ENCODE data around the gene SYF2. TPM values are rescaled to one million over a fixed set of nuclear protein-coding genes. Genes with fewer than 3 reads are reported as not detected.

The SYF2 gene
- total and polyA plus RNA-seq, 2 of the 13 experiments (the other 11 are each of a cell fraction or from before 2014, with no cell fraction given): 17.8 to 34.1 TPM

DNA sequence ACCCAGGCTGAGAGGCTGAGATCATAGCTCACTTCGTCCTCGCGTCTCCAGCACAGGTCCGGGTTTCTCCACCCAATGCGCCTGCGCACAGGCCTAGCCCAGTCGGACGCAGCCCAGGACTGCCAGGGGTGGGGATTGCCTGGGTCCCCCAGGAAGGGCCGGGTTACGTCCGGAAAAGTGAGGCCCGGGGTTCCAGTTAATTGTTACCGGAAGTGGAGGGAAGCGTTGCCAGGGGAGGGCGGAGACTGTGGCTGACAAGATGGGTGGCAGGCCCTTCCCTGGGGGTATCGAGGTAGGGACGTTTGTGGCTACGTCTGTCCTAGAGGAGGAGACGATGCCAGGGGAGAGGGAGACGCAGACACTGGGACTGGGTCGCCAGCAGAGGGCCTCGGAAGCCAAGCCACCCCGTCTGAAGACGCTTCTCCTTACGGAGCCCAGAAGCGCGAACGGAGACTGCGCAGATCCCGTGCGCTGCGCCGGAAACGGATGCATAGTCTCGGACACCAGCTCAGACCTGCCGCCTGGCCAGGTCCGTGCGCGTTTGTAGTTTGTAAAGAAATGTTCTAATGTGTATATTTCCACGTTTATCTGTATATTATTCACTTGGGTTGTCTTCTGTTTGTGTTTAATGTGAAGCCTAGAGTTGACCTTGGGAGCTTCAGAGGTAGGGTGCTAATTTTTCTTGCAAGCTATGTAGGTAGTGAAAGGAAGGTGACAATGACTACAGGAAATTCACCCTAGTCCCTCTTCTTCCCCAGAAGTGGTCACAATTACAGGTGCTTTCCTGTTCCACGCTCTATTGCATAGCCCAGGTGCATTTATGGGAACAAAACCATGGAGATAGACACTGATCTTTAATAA, 7.6 kb upstream of the SYF2 start (continued):
- TF ChIP-seq ATF7 (IDR thresholded peaks at IDR 0.05): no peak
- TF ChIP-seq ATF7 (CRISPR knock-in tag; IDR thresholded peaks at IDR 0.05): no peak; the same call in 1 of the 2 replicates
- peak; percentile 56; the same call in 1 of the 2 replicates for TF ChIP-seq KMT2B (CRISPR knock-in tag; IDR thresholded peaks at IDR 0.05)
- TF ChIP-seq, protein P1, sequence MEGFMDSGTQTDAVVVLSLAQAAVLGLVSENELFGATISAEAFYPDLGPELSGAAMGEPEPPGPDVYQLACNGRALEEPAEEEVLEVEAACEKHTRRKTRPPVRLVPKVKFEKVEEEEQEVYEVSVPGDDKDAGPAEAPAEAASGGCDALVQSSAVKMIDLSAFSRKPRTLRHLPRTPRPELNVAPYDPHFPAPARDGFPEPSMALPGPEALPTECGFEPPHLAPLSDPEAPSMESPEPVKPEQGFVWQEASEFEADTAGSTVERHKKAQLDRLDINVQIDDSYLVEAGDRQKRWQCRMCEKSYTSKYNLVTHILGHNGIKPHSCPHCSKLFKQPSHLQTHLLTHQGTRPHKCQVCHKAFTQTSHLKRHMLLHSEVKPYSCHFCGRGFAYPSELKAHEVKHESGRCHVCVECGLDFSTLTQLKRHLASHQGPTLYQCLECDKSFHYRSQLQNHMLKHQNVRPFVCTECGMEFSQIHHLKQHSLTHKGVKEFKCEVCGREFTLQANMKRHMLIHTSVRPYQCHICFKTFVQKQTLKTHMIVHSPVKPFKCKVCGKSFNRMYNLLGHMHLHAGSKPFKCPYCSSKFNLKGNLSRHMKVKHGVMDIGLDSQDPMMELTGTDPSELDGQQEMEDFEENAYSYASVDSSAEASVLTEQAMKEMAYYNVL (CRISPR knock-in tag; IDR thresholded peaks at IDR 0.05; ENCODE audit: borderline replicate concordance): peak; percentile 39; the same call in 1 of the 2 replicates
- no peak for TF ChIP-seq KLF11 (CRISPR knock-in tag; IDR thresholded peaks at IDR 0.05)
- TF ChIP-seq AHR (CRISPR knock-in tag; IDR thresholded peaks at IDR 0.05): no peak
- TF ChIP-seq, protein P2, sequence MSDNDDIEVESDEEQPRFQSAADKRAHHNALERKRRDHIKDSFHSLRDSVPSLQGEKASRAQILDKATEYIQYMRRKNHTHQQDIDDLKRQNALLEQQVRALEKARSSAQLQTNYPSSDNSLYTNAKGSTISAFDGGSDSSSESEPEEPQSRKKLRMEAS (IDR thresholded peaks at IDR 0.05): peak; percentile 48
- no peak for TF ChIP-seq EED (CRISPR knock-in tag; IDR thresholded peaks at IDR 0.05)
- no peak for TF ChIP-seq ZNF891 (CRISPR knock-in tag; IDR thresholded peaks at IDR 0.05)
- TF ChIP-seq ZNF879 (CRISPR knock-in tag; IDR thresholded peaks at IDR 0.05): no peak
- no peak for TF ChIP-seq SNAI1 (CRISPR knock-in tag; IDR thresholded peaks at IDR 0.05; ENCODE audit: borderline replicate concordance)
- TF ChIP-seq ZFY (CRISPR knock-in tag; IDR thresholded peaks at IDR 0.05): peak; percentile 80
- peak; percentile 39; the same call in 1 of the 2 replicates for TF ChIP-seq ZNF343 (CRISPR knock-in tag; IDR thresholded peaks at IDR 0.05)
- TF ChIP-seq GATAD1 (CRISPR knock-in tag; IDR thresholded peaks at IDR 0.05): peak; percentile 84
- TF ChIP-seq ZNF746 (CRISPR knock-in tag; IDR thresholded peaks at IDR 0.05): no peak
- no peak for TF ChIP-seq SMAD3 (CRISPR knock-in tag; IDR thresholded peaks at IDR 0.05)
- TF ChIP-seq NFE2 (CRISPR knock-in tag; IDR thresholded peaks at IDR 0.05): no peak
- TF ChIP-seq DPF2 (CRISPR knock-in tag; IDR thresholded peaks at IDR 0.05; ENCODE audit: borderline replicate concordance, low read depth): no peak
- peak; percentile 73 for TF ChIP-seq GABPA (IDR thresholded peaks at IDR 0.05; ENCODE audit: low read depth, low read length)
- peak; percentile 90 for TF ChIP-seq GABPA (CRISPR knock-in tag; IDR thresholded peaks at IDR 0.05; ENCODE audit: low read depth)
- no peak for TF ChIP-seq HNF4A (CRISPR knock-in tag; IDR thresholded peaks at IDR 0.05)
- TF ChIP-seq RORA (CRISPR knock-in tag; IDR thresholded peaks at IDR 0.05): no peak
- no peak for TF ChIP-seq NPAS2 (CRISPR knock-in tag; IDR thresholded peaks at IDR 0.05; ENCODE audit: borderline replicate concordance)
- TF ChIP-seq ZNF253 (CRISPR knock-in tag; IDR thresholded peaks at IDR 0.05; ENCODE audit: borderline replicate concordance): 0 out of 2 replicates have a peak, but pooled peaks have one; percentile 43
- TF ChIP-seq HCFC1 (IDR thresholded peaks at IDR 0.05; ENCODE audit: low read depth, low read length): peak; percentile 18; the same call in 1 of the 2 replicates
- TF ChIP-seq U2AF2 (IDR thresholded peaks at IDR 0.05; ENCODE audit: low read depth, low read length): no peak
- TF ChIP-seq, protein P3, sequence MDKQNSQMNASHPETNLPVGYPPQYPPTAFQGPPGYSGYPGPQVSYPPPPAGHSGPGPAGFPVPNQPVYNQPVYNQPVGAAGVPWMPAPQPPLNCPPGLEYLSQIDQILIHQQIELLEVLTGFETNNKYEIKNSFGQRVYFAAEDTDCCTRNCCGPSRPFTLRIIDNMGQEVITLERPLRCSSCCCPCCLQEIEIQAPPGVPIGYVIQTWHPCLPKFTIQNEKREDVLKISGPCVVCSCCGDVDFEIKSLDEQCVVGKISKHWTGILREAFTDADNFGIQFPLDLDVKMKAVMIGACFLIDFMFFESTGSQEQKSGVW (CRISPR knock-in tag; IDR thresholded peaks at IDR 0.05; ENCODE audit: borderline replicate concordance): no peak
- TF ChIP-seq ZNF24 (IDR thresholded peaks at IDR 0.05): no peak
- TF ChIP-seq HMGA1 (CRISPR knock-in tag; conservative IDR thresholded peaks at IDR 0.05): no peak
- TF ChIP-seq, protein P4, sequence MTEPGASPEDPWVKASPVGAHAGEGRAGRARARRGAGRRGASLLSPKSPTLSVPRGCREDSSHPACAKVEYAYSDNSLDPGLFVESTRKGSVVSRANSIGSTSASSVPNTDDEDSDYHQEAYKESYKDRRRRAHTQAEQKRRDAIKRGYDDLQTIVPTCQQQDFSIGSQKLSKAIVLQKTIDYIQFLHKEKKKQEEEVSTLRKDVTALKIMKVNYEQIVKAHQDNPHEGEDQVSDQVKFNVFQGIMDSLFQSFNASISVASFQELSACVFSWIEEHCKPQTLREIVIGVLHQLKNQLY (CRISPR knock-in tag; IDR thresholded peaks at IDR 0.05): no peak
- TF ChIP-seq MAFG (CRISPR knock-in tag; IDR thresholded peaks at IDR 0.05): no peak

All from HepG2 (cell line).